ENCODE measurements around the gene RAD51B.

The RAD51B gene

GRCh38 chr14:68268719-68269118 lies 449.1 kb downstream of the RAD51B start:
- no peak overlapping the region for H3K4me3 ChIP-seq (ENCODE audit: low read depth, low read length)
- no peak for TF ChIP-seq CTCF (IDR thresholded peaks at IDR 0.05; ENCODE audit: low read depth, low read length)

GRCh38 chr14:68269136-68269927 lies 449.8 kb downstream of the RAD51B start:
- H3K4me3 ChIP-seq (ENCODE audit: low read depth, low read length), result no peak overlapping the region

GRCh38 chr14:68270342-68270741 lies 450.8 kb downstream of the RAD51B start:
- TF ChIP-seq CTCF (IDR thresholded peaks at IDR 0.05; ENCODE audit: low read depth, low read length), result no peak
- H3K4me3 ChIP-seq (ENCODE audit: low read depth, low read length), result no peak overlapping the region

More at GRCh38 chr14:68269136-68269927, 449.8 kb downstream of the RAD51B start:
- TF ChIP-seq CTCF (IDR thresholded peaks at IDR 0.05; ENCODE audit: low read depth, low read length), result no peak

GRCh38 chr14:68271913-68272391 lies 452.4 kb downstream of the RAD51B start:
- no peak overlapping the region for H3K4me3 ChIP-seq (ENCODE audit: low read depth, low read length)
- no peak for TF ChIP-seq CTCF (IDR thresholded peaks at IDR 0.05; ENCODE audit: low read depth, low read length)

- no peak for TF ChIP-seq CTCF (IDR thresholded peaks at IDR 0.05; ENCODE audit: low read depth, low read length)
- H3K4me3 ChIP-seq (ENCODE audit: low read depth, low read length), result no peak overlapping the region
Observed at GRCh38 chr14:68273413-68273812, 453.8 kb downstream of the RAD51B start.

- TF ChIP-seq CTCF (IDR thresholded peaks at IDR 0.05; ENCODE audit: low read depth, low read length), result no peak
- H3K4me3 ChIP-seq (ENCODE audit: low read depth, low read length), result no peak overlapping the region
Observed at GRCh38 chr14:68274725-68275124, 455.1 kb downstream of the RAD51B start.
